Transverse colon (tissue), 4 donors: ENCODE measurements around the gene DTD1. TPM values are rescaled to one million over a fixed set of nuclear protein-coding genes. Genes with fewer than 3 reads are reported as not detected.

Source experiments
- DNase-seq: peaks from one replicate; pipeline ENCODE4 v3.0.0-alpha.2; 2019
- H3K27ac ChIP-seq, 4 donors: fragments of 200-600 bp; sonication (generic); 2 replicates each; pipeline ENCODE4 v1.5.1; 2016 to 2018; ENCODE audit warnings: inconsistent platforms in 4 of 4
- H3K27me3 ChIP-seq: fragments of 200-600 bp; sonication (generic); 2 replicates; pipeline ENCODE4 v1.5.1; 2017; ENCODE audit warnings: inconsistent platforms
- H3K36me3 ChIP-seq, 4 donors: fragments of 200-600 bp; sonication (generic); 2 replicates each; pipeline ENCODE4 v1.5.1; 2017 to 2019; ENCODE audit warnings: inconsistent platforms in 4 of 4
- H3K4me1 ChIP-seq, 4 donors: fragments of 200-600 bp; sonication (generic); 2 replicates each; pipeline ENCODE4 v1.5.1; 2017 to 2020; ENCODE audit warnings: inconsistent platforms in 4 of 4
- H3K4me3 ChIP-seq, 4 donors: fragments of 200-600 bp; sonication (generic); 1 replicate in 1 of 4; 2 replicates in 3 of 4; pipeline versions ENCODE4 v1.5.1 to v1.6.1; 2017 to 2019; ENCODE audit warnings: inconsistent platforms in 4 of 4
- H3K9me3 ChIP-seq, 2 donors: fragments of 200-600 bp; sonication (generic); 2 replicates each; pipeline ENCODE4 v1.5.1; 2017 to 2019; ENCODE audit warnings: inconsistent platforms in 2 of 2
- EP300 ChIP-seq: sonication (generic); formaldehyde crosslinking; IDR thresholded peaks from one replicate; pipeline ENCODE4 v1.6.1; 2017; ENCODE audit warnings: antibody characterized with exemption, low read depth
- POLR2A ChIP-seq: fragments of 450-650 bp; IDR thresholded peaks from one replicate; pipeline ENCODE4 v1.6.1; 2016; ENCODE audit warnings: antibody characterized with exemption, mild to moderate bottlenecking, moderate library complexity
- POLR2AphosphoS5 ChIP-seq, 3 donors: sonication (generic); formaldehyde crosslinking; IDR thresholded peaks; one replicate each; pipeline ENCODE4 v1.6.1; 2016; ENCODE audit warnings: antibody characterized with exemption in 3 of 3
- WGBS, 2 donors: methylation state at CpG; one replicate each; pipeline ENCODE4 v1.1.5; 2018; ENCODE audit warnings: low coverage in 1 of 2; 5-methylcytosine and 5-hydroxymethylcytosine counted together
- in situ Hi-C, 4 donors: fragments of 200-750 bp; cut with MboI; loops; one replicate each; pipeline versions ENCODE4 v1.15.0 to v1.15.1; 2017; ENCODE audit warnings: low sequenced_read_pairs in 3 of 4, low pct_ligation_motif_present in 1 of 4, low pct_unique_long_range_greater_than_20kb in 1 of 4
- intact Hi-C: fragments of 100-400 bp; cut with DNase I; formaldehyde crosslinking; loops from one replicate; pipeline ENCODE4 v1.15.1; 2023; ENCODE audit warnings: low total_unique reads
- total RNA-seq, 4 donors: library from RNA; depleted of rRNA; stranded (reverse); fragments of >200 nt; gene quantifications; one replicate each; pipeline ENCODE4 v1.1.0, GENCODE V29; 2016
- TF ChIP-seq, protein P1 (sequence below), 5 experiments: fragments of 200-600 bp in 3 of 5; fragments of 450-650 bp in 2 of 5; sonication (generic) in 3 of 5; IDR thresholded peaks; 1 replicate in 2 of 5; 2 replicates in 3 of 5; pipeline ENCODE4 v1.5.1; 2016 to 2017; ENCODE audit warnings: antibody characterized with exemption in 5 of 5, inconsistent platforms in 3 of 5, mild to moderate bottlenecking in 2 of 5, moderate library complexity in 1 of 5

DTD1 gene
- total RNA-seq, 4 donors from 2014 or later: 3.7 to 17.6 (median 9.8) TPM

DNA sequence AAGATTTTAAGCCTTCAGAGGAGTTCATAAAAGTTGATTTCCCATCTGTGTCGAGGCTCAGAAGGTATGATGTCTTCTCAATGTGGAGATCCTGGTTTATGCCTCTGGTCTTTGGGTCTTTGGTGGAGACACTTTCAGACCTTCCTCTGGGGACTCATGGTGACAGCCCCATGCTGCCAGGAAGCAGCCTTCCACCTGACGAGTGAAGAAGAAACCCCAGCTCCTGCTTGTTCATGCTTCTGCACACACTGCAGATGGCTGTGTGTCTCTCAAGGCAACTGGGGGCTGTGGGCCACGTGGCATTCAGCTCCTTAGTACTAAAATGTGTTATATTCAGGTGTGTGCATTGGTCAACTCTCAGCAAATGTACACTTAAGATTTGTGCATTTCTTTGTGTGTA lies 220.9 kb downstream of the DTD1 start:
- H3K4me3 ChIP-seq: no peak overlapping the region
- in situ Hi-C loops (no loop called here), intact Hi-C loops (no loop called here)
- no peaks in the 10 kb centered on the region for H3K9me3 ChIP-seq
- H3K27ac ChIP-seq: no peak overlapping the region
- H3K27me3 ChIP-seq: no peaks in the 10 kb centered on the region
- TF ChIP-seq POLR2A: no peak
- no peak for TF ChIP-seq EP300
- no peaks in the 10 kb centered on the region for H3K36me3 ChIP-seq
- 40 to 55% methylated on average over 1 to 3 of the region's 3 CpGs for WGBS, 2 donors
- H3K4me1 ChIP-seq: no peaks in the 10 kb centered on the region
- DNase-seq: no peak

DNA sequence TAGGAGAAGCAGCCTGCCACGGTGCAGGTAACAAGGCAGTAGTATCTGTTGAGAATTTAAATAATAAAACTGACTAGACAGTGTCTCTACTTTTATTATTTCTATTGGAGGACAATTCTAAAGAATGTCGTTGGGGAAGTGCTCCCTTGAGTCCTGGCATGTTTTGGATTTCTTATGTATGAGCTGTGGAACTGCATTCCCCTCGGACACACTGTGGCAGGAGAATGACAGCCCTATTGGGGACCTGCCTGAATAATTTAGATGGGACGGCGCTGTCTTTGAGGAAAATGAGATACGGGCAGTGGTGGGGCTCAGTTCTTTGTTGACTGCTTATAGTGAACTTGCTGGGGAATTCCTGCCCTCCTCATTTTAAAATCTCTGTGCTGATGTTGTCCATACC lies 223.3 kb downstream of the DTD1 start:
- Histone ChIP-seq H3K9me3 (no peaks in the 10 kb centered on the region), H3K27ac (no peak overlapping the region), H3K4me3 (no peak overlapping the region), H3K36me3 (no peaks in the 10 kb centered on the region), H3K4me1 (no peaks in the 10 kb centered on the region), H3K27me3 (no peaks in the 10 kb centered on the region)
- no peak for TF ChIP-seq POLR2AphosphoS5 (IDR thresholded peaks at IDR 0.05)
- TF ChIP-seq EP300: no peak
- no peak for TF ChIP-seq POLR2A
- TF ChIP-seq, protein P1, sequence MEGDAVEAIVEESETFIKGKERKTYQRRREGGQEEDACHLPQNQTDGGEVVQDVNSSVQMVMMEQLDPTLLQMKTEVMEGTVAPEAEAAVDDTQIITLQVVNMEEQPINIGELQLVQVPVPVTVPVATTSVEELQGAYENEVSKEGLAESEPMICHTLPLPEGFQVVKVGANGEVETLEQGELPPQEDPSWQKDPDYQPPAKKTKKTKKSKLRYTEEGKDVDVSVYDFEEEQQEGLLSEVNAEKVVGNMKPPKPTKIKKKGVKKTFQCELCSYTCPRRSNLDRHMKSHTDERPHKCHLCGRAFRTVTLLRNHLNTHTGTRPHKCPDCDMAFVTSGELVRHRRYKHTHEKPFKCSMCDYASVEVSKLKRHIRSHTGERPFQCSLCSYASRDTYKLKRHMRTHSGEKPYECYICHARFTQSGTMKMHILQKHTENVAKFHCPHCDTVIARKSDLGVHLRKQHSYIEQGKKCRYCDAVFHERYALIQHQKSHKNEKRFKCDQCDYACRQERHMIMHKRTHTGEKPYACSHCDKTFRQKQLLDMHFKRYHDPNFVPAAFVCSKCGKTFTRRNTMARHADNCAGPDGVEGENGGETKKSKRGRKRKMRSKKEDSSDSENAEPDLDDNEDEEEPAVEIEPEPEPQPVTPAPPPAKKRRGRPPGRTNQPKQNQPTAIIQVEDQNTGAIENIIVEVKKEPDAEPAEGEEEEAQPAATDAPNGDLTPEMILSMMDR (IDR thresholded peaks at IDR 0.05): no peak
- DNase-seq: no peak
- intact Hi-C loops: no loop called here
- WGBS, 2 donors: 50 to 87% methylated on average over 1 to 6 of the region's 6 CpGs
- in situ Hi-C loops: no loop called here

DNA sequence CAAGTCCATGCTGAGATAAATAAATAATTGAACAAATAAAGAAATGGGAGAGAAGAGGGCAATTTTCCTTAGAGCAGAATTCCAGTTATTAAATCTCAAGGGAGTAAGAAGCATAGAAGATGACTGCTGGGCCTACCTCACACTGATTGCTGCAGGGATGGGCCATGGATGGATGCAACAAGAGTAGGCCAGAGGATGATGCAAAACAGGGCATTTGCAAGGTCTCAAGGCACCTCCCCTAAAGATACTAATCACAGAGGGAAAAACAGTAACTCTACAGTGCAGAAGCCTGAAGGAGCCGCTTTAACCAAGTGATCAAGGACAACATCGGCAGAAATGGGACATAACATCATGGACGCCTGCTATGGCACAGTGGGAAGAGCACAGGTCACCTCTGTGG lies 224.1 kb downstream of the DTD1 start:
- 80 to 91% methylated on average over 3 of the region's 3 CpGs for WGBS, 2 donors
- no peaks in the 10 kb centered on the region for H3K36me3 ChIP-seq

DNA sequence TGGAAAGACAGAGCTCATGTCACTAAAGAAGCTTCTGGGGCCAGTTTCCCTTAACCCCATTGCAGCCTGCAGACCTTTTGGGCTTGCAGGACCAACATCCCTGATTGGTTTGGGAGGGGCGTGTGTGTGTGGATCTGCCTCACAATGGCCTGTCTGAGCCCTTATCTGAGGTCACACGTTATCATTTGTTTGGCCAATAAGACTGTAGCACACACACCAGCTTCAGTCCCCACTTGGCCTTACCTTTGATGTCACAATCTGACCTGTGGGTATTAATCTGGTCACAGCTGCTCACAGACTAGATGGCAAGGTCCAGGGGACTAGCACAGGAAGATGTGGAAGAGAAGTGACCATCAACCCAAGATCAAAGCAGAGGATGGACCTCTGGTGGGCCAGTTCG lies 225.6 kb downstream of the DTD1 start, which contains the start of gene SCP2D1:
Gene SCP2D1 (plus strand): TSS at position 301 of the 400 bp plus-strand sequence. CDS start 33 bp downstream, at position 334.
- Histone ChIP-seq H3K36me3 (no peaks in the 10 kb centered on the region), H3K27me3 (no peaks in the 10 kb centered on the region), H3K4me3 (no peak within 1 kb of the TSS), H3K27ac (no peak within 1 kb of the TSS), H3K4me1 (no peaks in the 10 kb centered on the region), H3K9me3 (no peaks in the 10 kb centered on the region)
- in situ Hi-C loops (no loop called here), intact Hi-C loops (no loop called here)
- TF ChIP-seq, protein P1 (IDR thresholded peaks at IDR 0.05): no peak
- TF ChIP-seq POLR2A: no peak
- TF ChIP-seq POLR2AphosphoS5 (IDR thresholded peaks at IDR 0.05): no peak
- no peak for TF ChIP-seq EP300
- no peak for DNase-seq
- 51% methylated on average over 3 of the region's 3 CpGs; no CpG with 5 or more reads in 1 of the 2 donors for WGBS, 2 donors

More for the DNA sequence above, 224.1 kb downstream of the DTD1 start:
- H3K4me3 ChIP-seq: no peak overlapping the region
- H3K27ac ChIP-seq: no peak overlapping the region
- no peak for DNase-seq
- in situ Hi-C loops: no loop called here
- no peak for TF ChIP-seq POLR2A
- TF ChIP-seq, protein P1 (IDR thresholded peaks at IDR 0.05): no peak
- TF ChIP-seq POLR2AphosphoS5 (IDR thresholded peaks at IDR 0.05): no peak
- TF ChIP-seq EP300: no peak
- no peaks in the 10 kb centered on the region for H3K9me3 ChIP-seq
- intact Hi-C loops: no loop called here
- H3K4me1 ChIP-seq: no peaks in the 10 kb centered on the region
- no peaks in the 10 kb centered on the region for H3K27me3 ChIP-seq
